ENCODE data around the gene CHD2. TPM values are rescaled to one million over a fixed set of nuclear protein-coding genes. Genes with fewer than 3 reads are reported as not detected.
A peak's percentile ranks its signal among the peaks of the same experiment; 100 is the strongest.

Gene CHD2
- total RNA-seq, 1 donor from 2014 or later = 89.9 TPM

- Mint-ChIP-seq H3K4me1 (ENCODE audit: unreplicated experiment) (peaks cover 13% of the 10 kb centered on the region), H3K27ac (ENCODE audit: unreplicated experiment) (no peak overlapping the region), H3K27me3 (ENCODE audit: unreplicated experiment) (no peaks in the 10 kb centered on the region), H3K36me3 (ENCODE audit: unreplicated experiment) (peaks cover 66% of the 10 kb centered on the region), H3K4me3 (ENCODE audit: unreplicated experiment) (no peak overlapping the region), H3K9me3 (ENCODE audit: unreplicated experiment) (no peaks in the 10 kb centered on the region)
- no peak for DNase-seq (ENCODE audit: extremely low spot score, unreplicated experiment)
- no peak for TF ChIP-seq CTCF (IDR thresholded peaks at IDR 0.05)
Observed at GRCh38 chr15:92934716-92935115, 34.6 kb downstream of the CHD2 start.

GRCh38 chr15:92936138-92936537 lies 36.0 kb downstream of the CHD2 start:
- H3K27ac Mint-ChIP-seq (ENCODE audit: unreplicated experiment) = no peak overlapping the region
- no peak overlapping the region for H3K4me3 Mint-ChIP-seq (ENCODE audit: unreplicated experiment)
- peaks cover 2% of the 10 kb centered on the region for H3K4me1 Mint-ChIP-seq (ENCODE audit: unreplicated experiment)

GRCh38 chr15:92936693-92937092 lies 36.6 kb downstream of the CHD2 start:
- DNase-seq (ENCODE audit: extremely low spot score, unreplicated experiment) = no peak
- H3K4me3 Mint-ChIP-seq (ENCODE audit: unreplicated experiment) = no peak overlapping the region
- TF ChIP-seq CTCF (IDR thresholded peaks at IDR 0.05) = no peak

More at GRCh38 chr15:92936138-92936537, 36.0 kb downstream of the CHD2 start:
- Mint-ChIP-seq H3K27me3 (ENCODE audit: unreplicated experiment) (no peaks in the 10 kb centered on the region), H3K36me3 (ENCODE audit: unreplicated experiment) (peaks cover 57% of the 10 kb centered on the region), H3K9me3 (ENCODE audit: unreplicated experiment) (no peaks in the 10 kb centered on the region)
- DNase-seq (ENCODE audit: extremely low spot score, unreplicated experiment) = no peak
- no peak for TF ChIP-seq CTCF (IDR thresholded peaks at IDR 0.05)

GRCh38 chr15:92937901-92938300 lies 37.8 kb downstream of the CHD2 start:
- H3K9me3 Mint-ChIP-seq (ENCODE audit: unreplicated experiment) = no peaks in the 10 kb centered on the region
- H3K27me3 Mint-ChIP-seq (ENCODE audit: unreplicated experiment) = no peaks in the 10 kb centered on the region
- H3K4me3 Mint-ChIP-seq (ENCODE audit: unreplicated experiment) = no peak overlapping the region
- peaks cover 2% of the 10 kb centered on the region for H3K4me1 Mint-ChIP-seq (ENCODE audit: unreplicated experiment)
- H3K27ac Mint-ChIP-seq (ENCODE audit: unreplicated experiment) = no peak overlapping the region
- no peak for DNase-seq (ENCODE audit: extremely low spot score, unreplicated experiment)
- H3K36me3 Mint-ChIP-seq (ENCODE audit: unreplicated experiment) = peaks cover 70% of the 10 kb centered on the region
- TF ChIP-seq CTCF (IDR thresholded peaks at IDR 0.05) = no peak

More at GRCh38 chr15:92936693-92937092, 36.6 kb downstream of the CHD2 start:
- Mint-ChIP-seq H3K36me3 (ENCODE audit: unreplicated experiment) (peaks cover 63% of the 10 kb centered on the region), H3K9me3 (ENCODE audit: unreplicated experiment) (no peaks in the 10 kb centered on the region), H3K27me3 (ENCODE audit: unreplicated experiment) (no peaks in the 10 kb centered on the region), H3K4me1 (ENCODE audit: unreplicated experiment) (peaks cover 2% of the 10 kb centered on the region), H3K27ac (ENCODE audit: unreplicated experiment) (no peak overlapping the region)

- Mint-ChIP-seq H3K27me3 (ENCODE audit: unreplicated experiment) (no peaks in the 10 kb centered on the region), H3K4me1 (ENCODE audit: unreplicated experiment) (peaks cover 2% of the 10 kb centered on the region), H3K36me3 (ENCODE audit: unreplicated experiment) (peaks cover 71% of the 10 kb centered on the region), H3K27ac (ENCODE audit: unreplicated experiment) (no peak overlapping the region), H3K9me3 (ENCODE audit: unreplicated experiment) (no peaks in the 10 kb centered on the region), H3K4me3 (ENCODE audit: unreplicated experiment) (no peak overlapping the region)
- DNase-seq (ENCODE audit: extremely low spot score, unreplicated experiment) = no peak
- TF ChIP-seq CTCF (IDR thresholded peaks at IDR 0.05) = peak; percentile 21
Observed at GRCh38 chr15:92938387-92938786, 38.3 kb downstream of the CHD2 start.

All from osteocyte (in vitro differentiated cells).